DMS 273 treated with DMSO at 0.1 percent for 48 hours (cell line): ENCODE measurements around the gene PUS1.

Experiments
- DNase-seq: peaks from one replicate; lab custom pipeline; 2025; lab: John Stamatoyannopoulos, UW

Gene PUS1

DNA sequence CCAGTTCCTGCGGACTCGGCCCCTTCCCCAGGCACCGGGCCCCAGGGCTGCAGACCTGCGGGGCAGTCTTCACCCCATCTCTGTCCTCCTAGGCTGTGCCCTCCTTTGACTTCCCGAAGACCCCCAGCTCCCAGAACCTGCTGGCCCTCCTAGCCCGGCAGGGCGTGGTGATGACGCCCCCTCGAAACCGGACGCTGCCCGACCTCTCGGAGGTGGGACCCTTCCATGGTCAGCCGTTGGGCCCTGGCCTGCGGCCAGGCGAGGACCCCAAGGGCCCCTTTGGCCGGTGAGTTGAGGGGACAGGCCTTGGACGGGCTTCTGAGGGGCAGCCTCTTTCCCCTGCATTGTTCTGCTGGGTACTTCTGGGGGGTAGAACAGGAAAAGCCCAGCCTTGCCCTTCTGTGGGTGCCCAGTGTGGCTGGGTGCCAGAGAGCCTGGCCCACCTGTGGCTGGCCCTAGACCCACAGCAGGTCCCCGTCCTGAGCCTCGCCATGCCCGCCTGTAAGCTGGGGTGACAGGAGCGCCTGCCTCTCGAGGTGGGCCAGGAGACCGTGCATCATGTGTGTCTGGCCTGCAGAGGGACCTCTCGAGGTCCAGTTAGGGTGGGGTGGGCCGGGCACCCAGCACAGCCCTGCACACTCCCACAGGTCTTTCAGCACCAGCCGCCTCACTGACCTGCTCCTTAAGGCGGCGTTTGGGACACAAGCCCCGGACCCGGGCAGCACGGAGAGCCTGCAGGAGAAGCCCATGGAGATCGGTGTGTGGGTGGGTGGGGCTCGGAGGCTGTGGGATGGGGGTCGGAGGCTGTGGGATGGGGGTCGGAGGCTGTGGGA is 12.6 kb upstream of the PUS1 start:
- no peak for DNase-seq

DNA sequence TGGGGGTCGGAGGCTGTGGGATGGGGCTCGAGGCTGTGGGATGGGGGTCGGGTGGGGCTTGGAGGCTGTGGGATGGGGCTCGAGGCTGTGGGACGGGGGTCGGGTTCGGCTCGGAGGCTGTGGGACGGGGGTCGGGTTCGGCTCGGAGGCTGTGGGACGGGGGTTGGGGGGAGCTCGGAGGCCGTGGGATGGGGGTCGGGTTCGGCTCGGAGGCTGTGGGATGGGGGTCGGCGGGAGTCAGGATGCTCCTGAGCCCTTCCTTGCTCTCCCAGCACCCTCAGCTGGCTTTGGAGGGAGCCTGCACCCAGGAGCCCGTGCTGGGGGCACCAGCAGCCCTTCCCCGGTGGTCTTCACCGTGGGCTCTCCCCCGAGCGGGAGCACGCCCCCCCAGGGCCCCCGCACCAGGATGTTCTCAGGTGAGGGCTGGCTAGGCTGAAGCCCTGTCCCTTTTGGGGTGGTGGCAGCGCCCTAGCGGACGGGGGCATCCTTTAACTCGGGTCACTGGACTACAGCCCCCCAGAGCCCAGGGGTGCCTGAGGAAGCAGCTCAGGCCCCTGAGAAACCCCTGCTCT is 11.9 kb upstream of the PUS1 start:
- DNase-seq, result no peak

DNA sequence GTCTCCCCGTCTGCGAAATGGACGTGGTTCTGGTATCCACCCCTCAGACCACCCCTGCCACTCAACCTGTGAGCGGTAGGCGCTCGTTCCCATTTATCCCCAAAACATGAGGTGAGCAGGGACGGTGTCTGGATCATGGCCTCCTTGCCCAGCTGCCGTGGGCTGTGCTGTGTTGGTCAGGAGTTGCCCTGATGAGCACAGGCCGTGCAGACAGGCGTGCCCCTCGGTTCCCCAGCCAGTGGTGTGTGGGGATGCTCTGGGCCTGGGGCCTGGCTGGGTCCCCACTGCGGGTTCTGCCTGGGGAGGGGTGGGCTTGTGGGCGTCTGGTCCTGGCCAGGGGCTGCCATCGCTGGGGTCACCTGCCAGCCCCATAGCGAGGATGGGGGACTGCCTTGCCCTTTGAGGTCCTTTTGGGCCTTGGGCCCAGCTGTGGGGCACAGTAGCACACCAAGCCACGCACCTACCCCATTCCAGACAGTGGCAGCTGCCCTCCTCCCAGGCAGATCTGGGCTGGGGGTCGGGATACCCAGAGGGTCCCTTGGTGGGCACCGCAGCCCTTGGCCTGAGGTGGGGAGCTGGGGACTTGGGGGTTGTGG is 11.3 kb upstream of the PUS1 start:
- no peak for DNase-seq

DNA sequence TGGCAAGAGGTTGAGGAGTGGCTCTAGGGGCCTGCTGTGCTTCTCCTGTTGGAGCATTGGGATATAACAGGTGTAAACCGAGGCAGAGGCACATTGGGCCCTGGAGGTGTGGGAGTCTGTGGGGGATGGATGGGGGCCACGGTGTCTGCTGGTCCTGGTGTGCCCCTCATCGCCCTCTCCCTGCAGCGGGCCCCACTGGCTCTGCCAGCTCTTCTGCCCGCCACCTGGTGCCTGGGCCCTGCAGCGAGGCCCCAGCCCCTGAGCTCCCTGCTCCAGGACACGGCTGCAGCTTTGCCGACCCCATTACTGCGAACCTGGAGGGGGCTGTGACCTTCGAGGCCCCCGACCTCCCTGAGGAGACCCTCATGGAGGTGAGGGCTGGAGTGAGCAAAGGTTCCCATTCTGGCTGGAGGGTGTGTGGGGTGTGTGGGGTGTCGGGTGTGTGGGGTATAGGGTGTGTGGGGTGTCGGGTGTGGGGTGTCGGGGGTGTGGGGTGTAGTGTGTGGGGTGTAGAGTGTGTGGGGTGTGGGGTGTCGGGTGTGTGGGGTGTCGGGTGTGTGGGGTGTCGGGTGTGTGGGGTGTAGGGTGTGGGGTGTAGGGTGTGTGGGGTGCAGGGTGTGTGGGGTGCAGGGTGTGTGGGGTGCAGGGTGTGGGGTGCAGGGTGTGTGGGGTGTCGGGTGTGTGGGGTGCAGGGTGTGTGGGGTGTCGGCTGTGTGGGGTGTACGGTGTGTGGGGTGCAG is 10.6 kb upstream of the PUS1 start:
- no peak for DNase-seq

DNA sequence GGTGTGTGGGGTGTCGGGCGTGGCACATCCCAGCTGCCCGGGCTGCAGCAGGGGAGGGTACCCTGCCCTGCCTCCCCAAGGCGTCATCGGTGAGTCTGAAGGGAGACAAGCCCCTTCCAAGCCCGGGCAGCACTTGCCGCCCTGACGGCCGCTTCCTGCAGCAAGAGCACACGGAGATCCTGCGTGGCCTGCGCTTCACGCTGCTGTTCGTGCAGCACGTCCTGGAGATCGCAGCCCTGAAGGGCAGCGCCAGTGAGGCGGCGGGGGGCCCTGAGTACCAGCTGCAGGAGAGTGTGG is 10.1 kb upstream of the PUS1 start:
- no peak for DNase-seq

DNA sequence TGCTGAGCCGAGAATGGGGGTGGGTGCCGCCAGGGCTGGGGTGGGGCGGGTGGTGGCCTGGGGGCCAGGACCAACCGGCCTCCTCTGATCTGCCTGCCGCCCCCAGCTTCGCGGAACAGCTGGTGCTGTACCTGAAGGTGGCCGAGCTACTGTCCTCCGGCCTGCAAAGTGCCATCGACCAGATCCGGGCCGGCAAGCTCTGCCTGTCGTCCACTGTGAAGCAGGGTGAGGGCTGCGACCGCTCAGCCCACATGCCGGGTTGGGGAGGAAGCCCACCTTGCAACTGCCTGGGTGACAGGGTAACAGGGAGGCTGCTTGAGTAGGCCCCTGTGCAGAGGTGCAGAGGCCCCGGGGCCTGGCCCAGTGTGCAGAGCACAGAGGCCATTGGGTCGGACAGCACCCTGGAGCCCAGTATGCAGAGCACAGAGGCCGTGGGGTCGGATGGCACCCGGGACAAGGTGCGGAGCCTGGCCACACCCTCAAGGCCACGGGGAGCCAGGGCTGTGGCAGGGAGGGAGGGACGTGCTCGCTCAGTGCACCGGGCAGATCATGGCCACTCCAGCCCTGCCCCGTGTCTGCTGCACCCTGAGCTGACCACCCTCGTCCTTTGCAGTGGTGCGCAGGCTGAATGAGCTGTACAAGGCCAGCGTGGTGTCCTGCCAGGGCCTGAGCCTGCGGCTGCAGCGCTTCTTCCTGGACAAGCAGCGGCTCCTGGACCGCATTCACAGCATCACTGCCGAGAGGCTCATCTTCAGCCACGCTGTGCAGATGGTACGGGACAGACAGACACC is 9.5 kb upstream of the PUS1 start:
- no peak for DNase-seq

DNA sequence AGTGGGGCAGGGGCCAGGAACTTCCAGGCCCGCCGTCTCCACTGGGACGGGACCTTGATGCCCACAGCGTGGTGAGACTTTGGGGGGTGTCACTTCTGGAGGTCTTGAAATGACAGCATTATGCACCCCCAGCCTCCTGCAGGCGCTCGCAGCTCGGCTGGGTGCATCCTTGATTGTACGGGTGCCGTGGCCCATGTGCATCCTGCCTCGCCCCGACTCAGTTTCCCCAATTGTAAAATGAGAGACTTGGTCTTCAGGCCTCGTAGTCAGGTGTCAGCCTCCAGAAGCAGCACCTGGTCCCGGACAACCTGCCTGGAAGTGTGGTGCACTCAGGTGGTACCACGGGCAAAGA is 8.9 kb upstream of the PUS1 start:
- no peak for DNase-seq

DNA sequence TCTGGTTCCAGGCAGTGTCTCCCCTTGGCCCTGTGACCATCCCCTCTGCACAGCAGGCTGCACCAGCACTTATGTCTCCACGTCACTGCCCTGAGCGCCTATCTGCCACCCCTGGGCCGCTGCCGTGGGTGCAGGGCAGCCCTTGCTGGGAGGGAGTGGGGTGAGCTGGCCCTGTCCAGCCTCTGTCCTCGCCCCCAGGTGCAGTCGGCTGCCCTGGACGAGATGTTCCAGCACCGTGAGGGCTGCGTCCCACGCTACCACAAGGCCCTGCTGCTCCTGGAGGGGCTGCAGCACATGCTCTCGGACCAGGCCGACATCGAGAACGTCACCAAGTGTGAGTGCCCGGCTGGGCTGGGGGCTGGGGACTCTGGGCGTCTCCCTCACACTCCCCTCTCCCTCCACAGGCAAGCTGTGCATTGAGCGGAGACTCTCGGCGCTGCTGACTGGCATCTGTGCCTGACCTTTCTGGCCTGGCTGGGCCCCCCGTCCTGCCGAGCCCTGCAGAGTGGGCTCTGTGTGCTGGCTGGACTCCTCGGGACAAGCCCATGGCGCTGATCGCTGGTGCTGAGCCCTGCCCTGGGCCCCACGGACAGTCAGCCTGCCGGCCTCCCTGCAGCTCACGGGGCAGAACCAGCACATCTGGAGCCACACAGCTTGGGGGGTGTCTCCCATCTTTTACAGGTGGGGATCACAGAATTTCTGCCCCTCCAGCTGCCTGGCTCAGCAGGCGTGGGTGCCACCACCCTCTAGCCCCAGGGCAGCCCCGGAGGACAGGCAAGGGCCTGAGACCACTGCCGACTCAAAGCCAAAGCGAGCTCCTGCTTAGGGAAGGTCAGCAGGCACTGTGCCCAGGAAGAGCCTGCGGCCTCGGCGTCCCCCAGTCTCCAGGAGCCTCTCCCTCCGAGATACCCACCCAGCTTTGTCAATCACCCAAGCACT is 7.9 kb upstream of the PUS1 start:
- no peak for DNase-seq

DNA sequence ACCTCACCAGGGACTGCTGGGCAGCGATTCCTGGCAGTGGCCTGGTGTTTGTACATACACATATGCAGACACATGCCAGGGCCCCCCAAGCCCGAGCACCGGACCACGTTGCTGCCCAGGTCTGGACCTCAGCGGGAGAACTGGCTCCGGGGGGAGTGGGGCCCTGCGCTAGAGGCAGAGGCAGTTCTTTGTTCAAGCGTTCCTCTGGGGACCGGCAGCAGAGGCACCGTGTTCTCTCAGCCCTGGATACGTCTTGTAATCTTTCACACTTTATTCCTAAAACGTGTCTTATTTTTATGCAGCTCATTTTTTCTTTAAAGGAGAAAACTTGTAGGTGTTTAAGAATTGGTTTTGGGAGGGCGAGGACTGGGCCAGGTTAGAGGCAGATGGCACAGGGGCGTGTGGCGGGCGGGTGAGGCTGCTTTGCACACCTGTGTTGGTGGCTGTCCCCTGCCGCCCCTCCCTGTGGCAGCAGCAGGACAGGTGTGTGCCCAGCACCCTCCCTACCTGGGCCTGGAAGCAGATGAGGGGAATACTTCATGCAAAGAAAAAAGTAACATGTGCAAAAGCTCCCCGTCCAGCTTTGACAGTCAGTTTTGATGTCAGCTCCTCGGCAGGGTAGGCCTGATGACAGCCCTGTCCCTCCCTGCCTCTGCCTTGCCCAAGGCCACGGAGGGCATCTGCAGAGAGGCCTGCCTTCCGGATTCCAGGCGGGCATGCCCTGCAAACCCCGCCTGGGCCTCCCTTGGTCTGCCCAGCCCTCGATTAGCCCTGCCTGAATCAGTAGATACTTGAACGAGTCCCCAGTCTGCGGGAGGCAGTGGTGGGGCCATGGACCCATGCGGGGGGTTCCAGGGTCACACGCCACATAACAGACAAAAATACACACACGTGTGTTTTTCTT is 7.0 kb upstream of the PUS1 start:
- DNase-seq, result no peak

DNA sequence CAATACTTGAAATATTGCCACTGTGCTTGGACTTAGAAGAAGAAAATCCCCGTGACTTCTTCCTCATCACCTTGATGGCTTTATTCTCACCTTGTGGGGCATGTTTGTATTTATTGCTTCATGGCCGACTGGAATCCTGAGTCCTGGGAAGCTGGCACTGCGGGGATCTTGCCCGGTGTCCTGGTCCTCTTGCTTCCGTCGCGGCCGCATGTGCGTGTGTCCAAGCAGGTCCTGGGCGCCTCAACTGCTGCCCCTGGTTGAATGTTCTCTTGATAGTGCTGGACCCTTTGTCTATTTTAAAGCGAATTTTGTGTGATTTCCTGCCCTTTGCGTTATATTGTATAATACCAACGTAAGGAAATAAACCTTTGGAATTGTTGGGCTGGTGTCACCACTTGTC is 6.3 kb upstream of the PUS1 start:
- DNase-seq, result no peak

DNA sequence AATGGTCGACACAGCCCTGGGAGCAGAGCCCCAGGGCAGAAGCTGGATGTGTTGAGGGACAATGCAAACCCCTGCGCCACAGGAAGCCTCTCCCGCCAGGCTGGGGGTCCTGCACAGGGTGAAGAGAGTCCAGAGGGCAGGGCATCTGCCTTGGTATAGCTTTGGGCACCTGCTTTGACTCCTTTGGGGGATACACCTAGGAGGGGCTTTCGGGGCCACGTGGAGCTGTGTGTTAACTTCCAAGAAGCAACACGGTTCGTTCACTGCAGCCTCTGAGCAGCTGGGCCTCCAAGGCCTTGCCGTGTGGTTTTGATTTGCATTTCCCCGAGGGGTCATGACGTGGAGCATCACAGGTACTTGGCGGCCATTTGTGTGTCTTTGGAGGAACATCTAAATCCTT is 5.8 kb upstream of the PUS1 start:
- DNase-seq, result no peak

DNA sequence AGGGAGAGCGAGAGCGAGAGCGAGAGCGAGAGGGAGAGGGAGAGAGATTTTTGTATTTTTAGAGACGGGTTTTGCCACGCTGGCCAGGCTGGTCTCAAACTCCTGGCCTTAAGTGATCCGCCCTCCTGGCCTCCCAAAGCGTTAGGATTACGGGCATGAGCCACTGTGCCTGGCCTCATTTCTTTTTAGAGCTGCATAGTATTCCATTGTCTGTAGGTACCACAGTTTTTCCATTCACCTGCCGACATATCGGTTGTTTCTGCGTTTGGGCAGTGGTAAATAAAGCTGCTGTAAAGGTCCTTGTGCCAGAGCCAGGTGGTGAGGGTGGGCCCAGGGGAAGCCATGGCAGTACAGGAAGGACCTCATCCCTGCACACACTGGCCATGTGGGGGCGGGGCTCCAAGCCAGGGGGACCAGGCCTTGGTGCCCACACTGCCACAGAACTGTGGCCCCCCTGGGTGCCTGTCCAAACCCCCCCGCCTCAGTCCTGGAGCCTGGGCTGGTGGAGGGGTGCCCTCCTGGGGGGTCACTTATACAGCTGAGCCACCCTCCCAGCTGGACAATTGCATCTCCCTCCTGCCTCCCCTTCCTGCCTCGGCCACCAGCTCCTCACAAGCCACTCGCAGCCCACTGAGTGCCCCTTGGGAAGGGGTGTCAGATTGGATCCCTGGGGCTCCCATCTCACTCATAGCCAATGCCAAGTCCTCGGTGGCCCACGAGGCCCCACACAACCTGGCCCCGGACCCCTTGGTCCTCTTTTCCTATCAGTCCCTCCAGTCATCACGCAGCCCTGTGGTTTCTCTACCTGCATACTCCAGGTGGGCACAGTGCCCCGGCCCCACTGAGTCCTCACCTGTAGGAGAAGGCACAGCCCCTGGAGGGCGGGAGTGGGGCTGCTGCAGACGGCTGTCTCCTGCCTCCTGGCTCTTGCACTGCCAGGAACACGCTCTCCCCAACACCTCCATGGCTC is 1.7 kb upstream of the PUS1 start:
- no peak for DNase-seq

DNA sequence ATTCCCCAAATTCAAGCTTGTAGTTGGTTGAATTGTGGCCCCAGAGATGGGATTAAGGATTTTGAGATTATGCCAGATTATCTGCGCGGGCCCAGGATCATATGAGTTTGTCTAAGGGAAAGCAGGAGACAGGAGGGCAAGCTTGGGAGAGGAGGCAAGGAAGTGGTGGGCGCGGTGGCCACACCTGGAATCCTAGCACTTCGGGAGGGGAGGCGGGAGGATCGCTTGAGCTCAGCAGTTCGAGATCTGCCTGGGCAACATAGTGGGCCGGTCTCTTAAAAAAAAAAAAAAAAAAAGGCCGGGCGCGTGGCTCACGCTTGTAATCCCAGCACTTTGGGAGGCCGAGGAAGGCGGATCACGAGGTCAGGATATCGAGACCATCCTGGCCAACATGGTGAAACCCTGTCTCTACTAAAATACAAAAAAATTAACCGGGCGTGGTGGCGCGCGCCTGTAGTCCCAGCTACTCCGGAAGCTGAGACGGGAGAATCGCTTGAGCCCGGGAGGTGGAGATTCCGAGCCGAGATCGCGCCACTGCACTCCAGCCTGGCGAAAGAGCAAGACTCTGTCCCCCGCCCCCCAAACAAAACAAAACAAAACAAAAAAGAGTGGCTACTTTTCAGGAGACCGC is 881 bp upstream of the PUS1 start:
- DNase-seq, result no peak

DNA sequence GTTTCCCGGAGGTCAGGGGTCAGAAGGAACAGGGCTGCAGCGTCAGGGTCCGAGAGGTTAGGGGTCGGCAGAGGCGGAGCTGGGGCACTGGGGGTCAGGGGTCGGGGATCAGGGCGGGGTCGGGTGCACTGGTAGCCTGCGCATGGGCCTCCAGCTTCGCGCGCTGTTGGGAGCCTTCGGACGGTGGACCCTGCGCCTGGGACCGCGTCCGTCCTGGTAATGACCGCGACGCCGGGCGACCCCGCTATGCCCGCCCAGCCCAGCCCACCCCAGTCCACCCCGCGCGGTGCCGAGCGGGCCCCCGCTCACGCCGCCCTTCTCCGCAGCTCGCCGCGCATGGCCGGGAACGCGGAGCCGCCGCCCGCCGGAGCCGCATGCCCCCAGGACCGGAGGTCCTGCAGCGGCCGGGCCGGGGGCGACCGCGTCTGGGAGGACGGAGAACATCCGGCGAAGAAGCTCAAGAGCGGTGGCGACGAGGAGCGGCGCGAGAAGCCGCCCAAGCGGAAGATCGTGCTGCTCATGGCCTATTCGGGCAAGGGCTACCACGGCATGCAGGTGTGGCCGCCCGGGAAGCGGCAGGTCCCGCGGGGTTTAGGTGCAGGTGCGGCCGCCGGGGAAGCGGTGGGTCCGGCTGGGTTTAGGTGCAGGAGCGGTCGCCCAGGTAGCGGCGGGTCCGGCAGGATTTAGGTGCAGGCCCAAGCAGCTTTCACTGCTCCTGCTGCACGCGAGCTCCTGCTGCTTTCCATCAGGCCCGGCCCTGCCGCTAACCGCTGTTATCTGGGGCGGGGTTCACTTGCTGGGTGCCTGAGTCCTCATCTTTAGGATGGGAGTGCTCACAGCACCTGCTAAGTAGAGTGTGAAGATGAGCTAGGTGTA is 743 bp downstream of the PUS1 start:
- no peak for DNase-seq

DNA sequence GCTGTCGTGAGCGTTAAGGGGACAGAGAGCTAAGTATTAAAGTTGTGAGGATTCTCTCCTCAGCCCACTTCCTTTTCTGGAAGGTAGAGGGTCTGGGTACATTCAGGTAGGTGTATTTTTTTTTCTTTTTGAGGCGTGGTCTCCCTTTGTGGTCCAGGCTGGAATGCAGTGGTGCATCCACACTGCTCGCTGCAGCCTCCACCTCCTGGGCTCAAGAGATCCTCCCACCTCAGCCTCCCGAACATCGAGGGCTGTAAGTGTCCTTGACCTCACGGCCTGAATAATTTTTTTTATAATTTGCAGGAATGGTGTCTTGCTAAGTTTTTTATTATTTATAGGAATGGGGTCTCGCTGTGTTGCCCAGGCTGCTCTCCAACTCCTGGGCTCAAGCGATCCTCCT is 1.4 kb downstream of the PUS1 start:
- no peak for DNase-seq

DNA sequence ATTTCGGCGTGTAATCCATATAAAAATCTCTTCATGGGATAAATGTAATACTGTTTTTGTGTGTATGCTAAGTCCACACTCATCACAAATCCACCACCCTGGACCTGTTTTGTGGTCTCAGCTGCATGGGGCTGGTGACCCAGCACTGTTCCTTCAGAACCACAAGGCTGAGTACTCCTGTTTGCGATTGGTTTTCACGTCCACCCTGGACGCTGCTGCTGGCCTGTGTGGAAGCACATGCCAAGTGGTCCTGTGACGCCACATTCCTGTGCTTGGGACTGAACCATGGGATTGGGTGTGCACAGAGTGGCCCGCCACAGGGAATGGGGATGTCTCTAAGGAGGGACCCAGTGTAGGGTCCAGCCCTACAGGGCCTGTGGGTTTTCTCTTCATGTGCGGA is 4.3 kb downstream of the PUS1 start:
- DNase-seq, result no peak

DNA sequence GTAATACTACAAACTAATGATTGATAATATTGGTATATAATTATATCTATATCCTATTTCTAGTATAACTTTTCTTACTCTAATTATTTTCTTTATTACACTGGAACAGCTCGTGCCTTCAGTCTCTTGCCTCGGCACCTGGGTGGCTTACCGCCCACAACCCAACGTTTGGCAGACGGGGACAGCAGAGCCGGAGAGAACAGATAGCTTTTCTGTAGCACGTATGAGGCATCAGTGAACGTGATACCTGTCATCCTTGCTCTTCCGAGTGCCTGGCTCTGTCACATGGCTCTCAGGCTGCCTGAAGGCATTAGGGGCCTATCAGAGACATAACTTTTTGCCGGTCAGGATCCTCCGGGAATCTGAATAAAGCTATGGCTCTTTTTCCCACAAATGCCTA is 5.5 kb downstream of the PUS1 start:
- no peak for DNase-seq

DNA sequence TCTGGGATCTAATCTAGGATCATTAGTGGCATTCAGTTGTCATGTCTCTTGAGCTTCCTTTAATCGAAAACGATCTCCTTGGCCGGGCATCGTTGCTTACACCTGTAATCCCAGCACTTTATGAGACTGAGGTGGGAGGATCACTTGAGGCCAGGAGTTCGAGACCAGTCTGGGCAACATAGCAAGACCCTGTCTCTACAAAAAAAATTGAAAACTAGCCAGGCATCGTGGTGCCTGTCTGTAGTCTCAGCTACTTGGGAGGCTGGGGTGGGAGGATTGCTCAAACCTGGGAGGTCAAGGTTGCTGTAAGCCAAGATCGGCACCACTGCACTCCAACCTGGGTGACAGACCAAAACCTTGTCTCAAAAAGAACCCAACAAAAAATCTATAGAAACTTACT is 9.0 kb downstream of the PUS1 start:
- no peak for DNase-seq
